HepG2 (cell line): ENCODE data around the gene MYL9. TPM values are rescaled to one million over a fixed set of nuclear protein-coding genes. Genes with fewer than 3 reads are reported as not detected.

Source experiments
- ARHGAP35 ChIP-seq: sonication (generic); formaldehyde crosslinking; IDR thresholded peaks from 2 replicates; pipeline ENCODE4 v1.9.0; 2022; ENCODE audit warnings: mild to moderate bottlenecking, inconsistent platforms, moderate library complexity, missing genetic modification reagents, borderline replicate concordance
- DMAP1 ChIP-seq: IDR thresholded peaks from 2 replicates; pipeline ENCODE4 v1.6.1; 2016
- ELK4 ChIP-seq: sonication (generic); formaldehyde crosslinking; IDR thresholded peaks from 2 replicates; pipeline ENCODE4 v1.9.0; 2021; ENCODE audit warnings: missing genetic modification reagents, borderline replicate concordance
- HOXA7 ChIP-seq: sonication (generic); formaldehyde crosslinking; IDR thresholded peaks from 2 replicates; pipeline ENCODE4 v1.8.1; 2022; ENCODE audit warnings: mild to moderate bottlenecking, missing genetic modification reagents, moderate library complexity
- JUND ChIP-seq: sonication (generic); formaldehyde crosslinking; IDR thresholded peaks from 2 replicates; pipeline ENCODE4 v1.8.0; 2022; ENCODE audit warnings: mild to moderate bottlenecking, missing genetic modification reagents
- KAT8 ChIP-seq: IDR thresholded peaks from 2 replicates; pipeline ENCODE4 v1.6.1; 2016; ENCODE audit warnings: missing genetic modification reagents, missing compliant biosample characterization
- KDM5A ChIP-seq: fragments of 200-600 bp; sonication (generic); IDR thresholded peaks from 2 replicates; pipeline ENCODE4 v1.7.0; 2018; ENCODE audit warnings: antibody characterized with exemption, mild to moderate bottlenecking, low read length, borderline replicate concordance
- MLXIP ChIP-seq: sonication (generic); formaldehyde crosslinking; IDR thresholded peaks from 2 replicates; pipeline ENCODE4 v1.9.0; 2021; ENCODE audit warnings: missing genetic modification reagents, borderline replicate concordance
- MNT ChIP-seq: fragments of 450-650 bp; IDR thresholded peaks from 2 replicates; pipeline ENCODE4 v1.6.1; 2016
- MXD1 ChIP-seq: sonication (generic); formaldehyde crosslinking; IDR thresholded peaks from 2 replicates; pipeline ENCODE4 v1.4.0; 2020; ENCODE audit warnings: mild to moderate bottlenecking, missing genetic modification reagents
- NCOA1 ChIP-seq: sonication (generic); formaldehyde crosslinking; IDR thresholded peaks from 2 replicates; pipeline ENCODE4 v1.9.0; 2021; ENCODE audit warnings: missing genetic modification reagents
- NR2C2 ChIP-seq: sonication (generic); formaldehyde crosslinking; IDR thresholded peaks from 2 replicates; pipeline ENCODE4 v1.4.0; 2020; ENCODE audit warnings: missing genetic modification reagents, mild to moderate bottlenecking, moderate library complexity, borderline replicate concordance
- REPIN1 ChIP-seq: sonication (generic); formaldehyde crosslinking; IDR thresholded peaks from 2 replicates; pipeline ENCODE4 v1.8.0; 2022; ENCODE audit warnings: missing genetic modification reagents, low read depth, mild to moderate bottlenecking, borderline replicate concordance
- TFDP1 ChIP-seq: IDR thresholded peaks from 2 replicates; pipeline ENCODE4 v1.6.1; 2016; ENCODE audit warnings: missing compliant biosample characterization, missing genetic modification reagents, borderline replicate concordance
- THAP11 ChIP-seq: IDR thresholded peaks from 2 replicates; pipeline ENCODE4 v1.6.1; 2016; ENCODE audit warnings: missing biosample characterization, missing genetic modification reagents
- ZBTB34 ChIP-seq: sonication (generic); formaldehyde crosslinking; IDR thresholded peaks from 2 replicates; pipeline ENCODE4 v1.8.0; 2022; ENCODE audit warnings: mild to moderate bottlenecking, missing genetic modification reagents
- ZFP37 ChIP-seq: sonication (generic); formaldehyde crosslinking; IDR thresholded peaks from 2 replicates; pipeline ENCODE4 v1.4.0; 2020; ENCODE audit warnings: missing genetic modification reagents, borderline replicate concordance
- ZNF234 ChIP-seq: sonication (generic); formaldehyde crosslinking; conservative IDR thresholded peaks from 2 replicates; pipeline ENCODE4 v1.5.1; 2020; ENCODE audit warnings: mild to moderate bottlenecking, missing genetic modification reagents
- ZNF382 ChIP-seq: sonication (generic); formaldehyde crosslinking; IDR thresholded peaks from 2 replicates; pipeline ENCODE4 v1.5.0; 2020; ENCODE audit warnings: missing genetic modification reagents, mild to moderate bottlenecking, borderline replicate concordance
- ZNF781 ChIP-seq: sonication (generic); formaldehyde crosslinking; IDR thresholded peaks from 2 replicates; pipeline ENCODE4 v1.5.1; 2020; ENCODE audit warnings: borderline replicate concordance, mild to moderate bottlenecking, missing genetic modification reagents; ENCODE audit errors: not compliant biosample characterization
- polyA plus RNA-seq, 8 experiments: library from polyadenylated mRNA; depleted of rRNA in 3 of 8; stranded (reverse) in 7 of 8; unstranded in 1 of 8; fragments of >200 nt; fragmentation: Illumina TruSeq in 4 of 8; extraction: Trizol in 4 of 8; gene quantifications; 2 replicates each; pipeline versions ENCODE4 v1.2.1 to v1.2.3, GENCODE V29; 2011 to 2016; ENCODE audit warnings: low read depth in 4 of 8, missing spikeins in 1 of 8, mixed read lengths in 1 of 8; ENCODE audit not compliant: insufficient read depth in 1 of 8
- total RNA-seq, 5 experiments: library from RNA; depleted of rRNA; stranded (reverse); fragments of >200 nt; fragmentation: Illumina TruSeq; extraction: Trizol; gene quantifications; 2 replicates each; pipeline ENCODE4 v1.2.3, GENCODE V29; 2016; ENCODE audit warnings: low read depth in 1 of 5

MYL9 gene
- total and polyA plus RNA-seq, 2 of the 13 experiments (the other 11 are each of a cell fraction or from before 2014, with no cell fraction given), result 0.87 to 2.2 TPM

- TF ChIP-seq ZFP37 (CRISPR knock-in tag) (0 out of 2 replicates have a peak, but pooled peaks have one; percentile 49), ARHGAP35 (CRISPR knock-in tag) (0 out of 2 replicates have a peak, but pooled peaks have one; percentile 56), TFDP1 (CRISPR knock-in tag) (peak; percentile 82), REPIN1 (CRISPR knock-in tag) (peak; percentile 90), DMAP1 (CRISPR knock-in tag) (peak; percentile 92), ZNF382 (CRISPR knock-in tag) (no peak), ZNF234 (CRISPR knock-in tag) (no peak), JUND (CRISPR knock-in tag) (no peak), KAT8 (CRISPR knock-in tag) (peak; percentile 90), NR2C2 (CRISPR knock-in tag) (peak; percentile 46; the same call in 1 of the 2 replicates), ELK4 (CRISPR knock-in tag) (peak; percentile 93; the same call in 1 of the 2 replicates), MXD1 (peak; percentile 89; the same call in 1 of the 2 replicates), KDM5A (no peak; the same call in 1 of the 2 replicates), MNT (peak; percentile 33; the same call in 1 of the 2 replicates), ZBTB34 (CRISPR knock-in tag) (no peak), THAP11 (CRISPR knock-in tag) (peak; percentile 83), ZNF781 (CRISPR knock-in tag) (peak; percentile 85), NCOA1 (CRISPR knock-in tag) (no peak), HOXA7 (CRISPR knock-in tag) (no peak), MLXIP (CRISPR knock-in tag) (no peak)
Observed at GRCh38 chr20:36573103-36573797, 31.9 kb downstream of the MYL9 start, which contains the start of gene TGIF2 (continued).
